HepG2 (cell line): Measurements from ENCODE around the gene PUM1. TPM values are rescaled to one million over a fixed set of nuclear protein-coding genes. Genes with fewer than 3 reads are reported as not detected.
A peak's percentile ranks its signal among the peaks of the same experiment; 100 is the strongest.

ENCODE experiments used
- ATAC-seq: fragments of 200-7000 bp; cut with Tn5 transposase; 3 replicates; pipeline ENCODE4 v1.9.1; 2020; ENCODE audit warnings: mild to moderate bottlenecking, moderate library complexity
- BruUV-seq: library from RNA; stranded (reverse); fragments of 400-500 nt; replicated peaks from 2 replicates; lab custom pipeline; 2021; lab: Mats Ljungman, UMichigan
- CTCF ChIA-PET: fragments of 300-600 bp; formaldehyde crosslinking; extraction: SDS; loops from one replicate; lab custom pipeline; 2021; ENCODE audit warnings: low total read pairs, inconsistent platforms, low intra/inter-chr PET ratio; lab: Yijun Ruan, JAX
- POLR2A ChIA-PET: fragments of 350-600 bp; sonication (Branson Sonifier 250); formaldehyde crosslinking; loops from one replicate; lab custom pipeline; 2020; ENCODE audit warnings: antibody characterized with exemption, inconsistent platforms; lab: Yijun Ruan, JAX
- DNase-seq: peaks from one replicate; pipeline ENCODE4 v3.0.0-alpha.2; 2015; ENCODE audit warnings: low spot score
- FAIRE-seq: peaks from 3 replicates; lab custom pipeline; 2011; peaks lifted over from hg19 to GRCh38; lab: Jason Lieb, UNC
- H2AFZ ChIP-seq: one replicate; pipeline ENCODE4 v1.6.1; 2011; ENCODE audit warnings: low read length, inconsistent platforms
- H3K27ac ChIP-seq: fragments of 300-600 bp; 3 replicates; pipeline ENCODE4 v1.8.0; 2011; ENCODE audit warnings: mixed run types, mild to moderate bottlenecking, mixed read lengths, low read length, inconsistent platforms; ENCODE audit not compliant: insufficient read depth; ENCODE audit errors: extremely low read length
- H3K27me3 ChIP-seq, 2 experiments: fragments of 200-600 bp in 1 of 2; 2 replicates in 1 of 2; 3 replicates in 1 of 2; pipeline versions ENCODE4 v1.6.0 to v1.8.0; 2011; ENCODE audit warnings: low read length in 2 of 2, mild to moderate bottlenecking in 2 of 2, moderate library complexity in 2 of 2, inconsistent platforms in 1 of 2; ENCODE audit not compliant: insufficient read depth in 2 of 2, control insufficient read depth in 1 of 2
- H3K36me3 ChIP-seq, 2 experiments: fragments of 200-600 bp in 1 of 2; replicated peaks in 1 of 2; 2 replicates in 1 of 2; 3 replicates in 1 of 2; pipeline versions ENCODE4 v1.5.1 to v1.8.0; 2011; ENCODE audit warnings: low read length in 2 of 2, inconsistent platforms in 1 of 2; ENCODE audit not compliant: insufficient read depth in 2 of 2, control insufficient read depth in 1 of 2
- H3K4me1 ChIP-seq: 2 replicates; pipeline ENCODE4 v1.5.1; 2012; ENCODE audit warnings: low read length, inconsistent platforms; ENCODE audit not compliant: insufficient read depth
- H3K4me2 ChIP-seq: 2 replicates; pipeline ENCODE4 v1.6.0; 2011; ENCODE audit warnings: low read depth, low read length, inconsistent platforms
- H3K4me3 ChIP-seq, 3 experiments: fragments of 200-600 bp in 1 of 3; sonication (generic), shearing (Covaris generic) in 1 of 3; replicated peaks in 1 of 3; 2 replicates each; pipeline ENCODE4 v1.5.1; 2011 to 2016; ENCODE audit warnings: low read length in 3 of 3, inconsistent platforms in 2 of 3, low read depth in 2 of 3, mild to moderate bottlenecking in 2 of 3, control low read depth in 1 of 3, mixed read lengths in 1 of 3; ENCODE audit not compliant: insufficient read depth in 1 of 3
- H3K79me2 ChIP-seq: one replicate; pipeline ENCODE4 v1.6.1; 2011; ENCODE audit warnings: low read length, inconsistent platforms; ENCODE audit not compliant: insufficient read depth
- H3K9ac ChIP-seq: 2 replicates; pipeline ENCODE4 v1.6.0; 2011; ENCODE audit warnings: mild to moderate bottlenecking, low read depth, low read length, inconsistent platforms; ENCODE audit not compliant: insufficient read depth
- H3K9me3 ChIP-seq: 2 replicates; pipeline ENCODE4 v1.5.1; 2012; ENCODE audit warnings: mild to moderate bottlenecking, low read length
- H4K20me1 ChIP-seq: 2 replicates; pipeline ENCODE4 v1.6.0; 2011; ENCODE audit warnings: inconsistent platforms, mild to moderate bottlenecking, low read length, moderate library complexity; ENCODE audit not compliant: insufficient read depth
- AKAP8 ChIP-seq: sonication (generic); formaldehyde crosslinking; IDR thresholded peaks from 2 replicates; pipeline ENCODE4 v1.5.1; 2020; ENCODE audit warnings: mild to moderate bottlenecking, missing genetic modification reagents
- ARHGAP35 ChIP-seq: sonication (generic); formaldehyde crosslinking; IDR thresholded peaks from 2 replicates; pipeline ENCODE4 v1.9.0; 2022; ENCODE audit warnings: mild to moderate bottlenecking, inconsistent platforms, moderate library complexity, missing genetic modification reagents, borderline replicate concordance
- CBX5 ChIP-seq: sonication (generic); formaldehyde crosslinking; IDR thresholded peaks from 2 replicates; pipeline ENCODE4 v1.4.0; 2020; ENCODE audit warnings: missing genetic modification reagents, borderline replicate concordance
- MAZ ChIP-seq, 2 experiments: sonication (generic) in 1 of 2; formaldehyde crosslinking in 1 of 2; IDR thresholded peaks; 2 replicates each; pipeline versions ENCODE4 v1.5.0 to v1.6.1; 2012 to 2020; ENCODE audit warnings: low read depth in 2 of 2, mild to moderate bottlenecking in 2 of 2, borderline replicate concordance in 1 of 2, improper control_type of control experiment in 1 of 2, low read length in 1 of 2, missing genetic modification reagents in 1 of 2, moderate library complexity in 1 of 2
- PHF20 ChIP-seq: sonication (generic); formaldehyde crosslinking; IDR thresholded peaks from 2 replicates; pipeline ENCODE4 v1.5.0; 2020; ENCODE audit warnings: mild to moderate bottlenecking, missing genetic modification reagents
- ZNF331 ChIP-seq: sonication (generic); formaldehyde crosslinking; IDR thresholded peaks from 2 replicates; pipeline ENCODE4 v1.4.0; 2020; ENCODE audit warnings: missing genetic modification reagents
- ZNF335 ChIP-seq: sonication (generic); formaldehyde crosslinking; IDR thresholded peaks from 2 replicates; pipeline ENCODE4 v1.4.0; 2020; ENCODE audit warnings: missing genetic modification reagents
- ZNF383 ChIP-seq: sonication (generic); formaldehyde crosslinking; IDR thresholded peaks from 2 replicates; pipeline ENCODE4 v1.4.0; 2020; ENCODE audit warnings: missing genetic modification reagents, mild to moderate bottlenecking, borderline replicate concordance
- ZNF557 ChIP-seq: sonication (generic); formaldehyde crosslinking; IDR thresholded peaks from 2 replicates; pipeline ENCODE4 v1.4.0; 2020; ENCODE audit warnings: missing genetic modification reagents
- ZNF598 ChIP-seq: sonication (generic); formaldehyde crosslinking; IDR thresholded peaks from 2 replicates; pipeline ENCODE4 v1.5.1; 2020; ENCODE audit warnings: mild to moderate bottlenecking, missing genetic modification reagents, borderline replicate concordance
- ZNF768 ChIP-seq: sonication (generic); formaldehyde crosslinking; IDR thresholded peaks from 2 replicates; pipeline ENCODE4 v1.4.0; 2020; ENCODE audit warnings: missing genetic modification reagents
- ZNF879 ChIP-seq: sonication (generic); formaldehyde crosslinking; IDR thresholded peaks from 2 replicates; pipeline ENCODE4 v1.8.1; 2023; ENCODE audit warnings: missing genetic modification reagents
- WGBS: methylation state at CpG from one replicate; pipeline ENCODE4 v1.1.6; 2017; ENCODE audit warnings: low lambda C conversion rate; 5-methylcytosine and 5-hydroxymethylcytosine counted together
- in situ Hi-C: cut with HindIII; loops from 2 replicates; pipeline ENCODE4 v1.10.0; 2017; ENCODE audit warnings: low pct_unique_long_range_greater_than_20kb; ENCODE audit not compliant: extremely low pct_ligation_motif_present
- intact Hi-C: fragments of 100-400 bp; cut with micrococcal nuclease; formaldehyde crosslinking; loops from one replicate; pipeline ENCODE4 v1.10.0; 2022; ENCODE audit not compliant: unreplicated experiment
- polyA plus RNA-seq, 8 experiments: library from polyadenylated mRNA; depleted of rRNA in 3 of 8; stranded (reverse) in 7 of 8; unstranded in 1 of 8; fragments of >200 nt; fragmentation: Illumina TruSeq in 4 of 8; extraction: Trizol in 4 of 8; gene quantifications; 2 replicates each; pipeline versions ENCODE4 v1.2.1 to v1.2.3, GENCODE V29; 2011 to 2016; ENCODE audit warnings: low read depth in 4 of 8, missing spikeins in 1 of 8, mixed read lengths in 1 of 8; ENCODE audit not compliant: insufficient read depth in 1 of 8
- total RNA-seq, 5 experiments: library from RNA; depleted of rRNA; stranded (reverse); fragments of >200 nt; fragmentation: Illumina TruSeq; extraction: Trizol; gene quantifications; 2 replicates each; pipeline ENCODE4 v1.2.3, GENCODE V29; 2016; ENCODE audit warnings: low read depth in 1 of 5
- TF ChIP-seq, protein P1 (sequence below): sonication (generic); formaldehyde crosslinking; IDR thresholded peaks from 2 replicates; pipeline ENCODE4 v1.9.0; 2022; ENCODE audit warnings: low read depth, missing genetic modification reagents
- TF ChIP-seq, protein P2 (sequence below): sonication (generic); formaldehyde crosslinking; conservative IDR thresholded peaks from 2 replicates; pipeline ENCODE4 v1.8.0; 2022; ENCODE audit warnings: mild to moderate bottlenecking, moderate library complexity, missing genetic modification reagents
- TF ChIP-seq, protein P3 (sequence below): sonication (generic); formaldehyde crosslinking; IDR thresholded peaks from 2 replicates; pipeline ENCODE4 v1.4.0; 2020; ENCODE audit warnings: missing genetic modification reagents
- TF ChIP-seq, protein P4 (sequence below): sonication (generic); formaldehyde crosslinking; IDR thresholded peaks from 2 replicates; pipeline ENCODE4 v1.5.0; 2020; ENCODE audit warnings: missing genetic modification reagents

The PUM1 gene
- total and polyA plus RNA-seq, 2 of the 13 experiments (the other 11 are each of a cell fraction or from before 2014, with no cell fraction given) = 64.7 to 91.0 TPM

DNA sequence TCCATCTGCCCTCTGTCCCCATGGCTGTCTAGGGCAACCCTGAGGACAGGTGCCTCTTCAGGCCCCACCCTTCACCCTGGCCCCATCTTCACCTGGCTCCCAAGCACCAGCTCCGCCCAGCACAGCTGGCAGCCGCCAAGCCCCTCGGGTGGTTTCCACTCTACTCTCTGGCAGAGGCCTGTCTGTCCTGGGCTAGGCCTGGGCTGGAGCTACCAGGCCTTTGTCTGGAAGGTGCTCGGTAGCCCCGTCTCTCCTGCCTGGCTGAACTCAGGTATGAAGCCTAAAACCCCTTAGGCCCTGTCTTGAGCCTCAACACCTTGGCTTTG lies 174.3 kb downstream of the PUM1 start (continued):
- TF ChIP-seq, protein P1, sequence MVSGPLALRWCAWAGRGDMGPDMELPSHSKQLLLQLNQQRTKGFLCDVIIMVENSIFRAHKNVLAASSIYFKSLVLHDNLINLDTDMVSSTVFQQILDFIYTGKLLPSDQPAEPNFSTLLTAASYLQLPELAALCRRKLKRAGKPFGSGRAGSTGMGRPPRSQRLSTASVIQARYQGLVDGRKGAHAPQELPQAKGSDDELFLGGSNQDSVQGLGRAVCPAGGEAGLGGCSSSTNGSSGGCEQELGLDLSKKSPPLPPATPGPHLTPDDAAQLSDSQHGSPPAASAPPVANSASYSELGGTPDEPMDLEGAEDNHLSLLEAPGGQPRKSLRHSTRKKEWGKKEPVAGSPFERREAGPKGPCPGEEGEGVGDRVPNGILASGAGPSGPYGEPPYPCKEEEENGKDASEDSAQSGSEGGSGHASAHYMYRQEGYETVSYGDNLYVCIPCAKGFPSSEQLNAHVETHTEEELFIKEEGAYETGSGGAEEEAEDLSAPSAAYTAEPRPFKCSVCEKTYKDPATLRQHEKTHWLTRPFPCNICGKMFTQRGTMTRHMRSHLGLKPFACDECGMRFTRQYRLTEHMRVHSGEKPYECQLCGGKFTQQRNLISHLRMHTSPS (CRISPR knock-in tag) = no peak
- TF ChIP-seq, protein P2, sequence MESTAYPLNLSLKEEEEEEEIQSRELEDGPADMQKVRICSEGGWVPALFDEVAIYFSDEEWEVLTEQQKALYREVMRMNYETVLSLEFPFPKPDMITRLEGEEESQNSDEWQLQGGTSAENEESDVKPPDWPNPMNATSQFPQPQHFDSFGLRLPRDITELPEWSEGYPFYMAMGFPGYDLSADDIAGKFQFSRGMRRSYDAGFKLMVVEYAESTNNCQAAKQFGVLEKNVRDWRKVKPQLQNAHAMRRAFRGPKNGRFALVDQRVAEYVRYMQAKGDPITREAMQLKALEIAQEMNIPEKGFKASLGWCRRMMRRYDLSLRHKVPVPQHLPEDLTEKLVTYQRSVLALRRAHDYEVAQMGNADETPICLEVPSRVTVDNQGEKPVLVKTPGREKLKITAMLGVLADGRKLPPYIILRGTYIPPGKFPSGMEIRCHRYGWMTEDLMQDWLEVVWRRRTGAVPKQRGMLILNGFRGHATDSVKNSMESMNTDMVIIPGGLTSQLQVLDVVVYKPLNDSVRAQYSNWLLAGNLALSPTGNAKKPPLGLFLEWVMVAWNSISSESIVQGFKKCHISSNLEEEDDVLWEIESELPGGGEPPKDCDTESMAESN (CRISPR knock-in tag) = no peak
- TF ChIP-seq, all 625 proteins: peak for 1

DNA sequence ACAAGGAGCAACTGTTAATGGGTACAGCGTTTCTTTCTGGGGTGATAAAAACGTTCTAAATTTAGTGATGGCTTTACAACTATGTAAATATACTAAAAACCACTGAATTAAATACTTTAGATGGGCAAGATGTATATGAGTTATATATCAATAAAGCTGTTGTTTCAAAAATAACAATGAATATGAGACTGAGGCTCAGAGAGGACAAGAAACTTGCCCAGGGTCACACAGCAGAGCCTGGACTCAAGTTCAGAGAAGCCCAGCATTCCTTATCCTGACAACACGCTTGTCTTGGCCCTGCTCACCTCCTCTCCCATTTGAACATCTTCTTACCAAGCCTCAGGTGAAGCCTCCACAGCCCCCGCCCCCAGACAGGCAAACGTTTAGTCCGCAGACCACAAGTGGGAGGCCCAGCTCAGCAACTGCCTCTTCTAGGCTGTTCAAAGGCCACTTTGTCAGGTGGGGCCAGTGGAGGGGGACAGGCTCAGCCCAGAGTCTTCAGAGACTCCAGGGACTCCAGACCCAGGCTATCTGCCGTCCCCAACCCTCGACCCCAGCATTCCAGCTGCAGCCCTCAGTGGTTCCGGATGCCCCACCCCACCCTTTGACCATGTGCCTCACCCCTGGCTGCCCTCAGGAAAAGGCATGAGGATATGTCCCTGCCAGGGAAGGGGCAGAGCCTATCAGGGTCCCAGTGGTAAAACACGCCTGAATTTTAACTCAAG lies 174.9 kb downstream of the PUM1 start:
- H3K36me3 ChIP-seq = no peaks in the 10 kb centered on the region
- H3K9me3 ChIP-seq = no peaks in the 10 kb centered on the region
- H3K79me2 ChIP-seq = no peaks in the 10 kb centered on the region
- H3K4me3 ChIP-seq = no peak overlapping the region
- H3K27ac ChIP-seq = no peak overlapping the region
- intact Hi-C loops (no loop called here), in situ Hi-C loops (no loop called here)
- H4K20me1 ChIP-seq = no peaks in the 10 kb centered on the region
- H3K27me3 ChIP-seq = peaks cover 0 to 2% of the 10 kb centered on the region in 2 experiments; a peak in 2 of 5 replicates
- ChIA-PET CTCF (no interaction called here), POLR2A (no interaction called here)
- peaks cover 27% of the 10 kb centered on the region for H3K4me1 ChIP-seq
- no peak overlapping the region for H3K9ac ChIP-seq
- no peak overlapping the region for H2AFZ ChIP-seq
- BruUV-seq = no TSS peak
- WGBS = 23% methylated on average over 3 of the region's 10 CpGs
- FAIRE-seq (no peak), DNase-seq (no peak), ATAC-seq (no peak)
- no peak overlapping the region for H3K4me2 ChIP-seq
- TF ChIP-seq MAZ (IDR thresholded peaks at IDR 0.05; ENCODE audit: borderline replicate concordance, low read depth, low read length) (no peak), MAZ (CRISPR knock-in tag; IDR thresholded peaks at IDR 0.05; ENCODE audit: low read depth) (no peak), ZNF383 (CRISPR knock-in tag) (no peak), PHF20 (CRISPR knock-in tag) (no peak), ARHGAP35 (CRISPR knock-in tag) (no peak), ZNF879 (CRISPR knock-in tag) (no peak), AKAP8 (CRISPR knock-in tag) (no peak), CBX5 (CRISPR knock-in tag) (no peak), ZNF331 (peak; percentile 72; the same call in 1 of the 2 replicates), ZNF598 (CRISPR knock-in tag) (no peak), ZNF335 (no peak), ZNF557 (CRISPR knock-in tag) (no peak), ZNF768 (CRISPR knock-in tag) (peak; percentile 87)
- TF ChIP-seq, protein P3, sequence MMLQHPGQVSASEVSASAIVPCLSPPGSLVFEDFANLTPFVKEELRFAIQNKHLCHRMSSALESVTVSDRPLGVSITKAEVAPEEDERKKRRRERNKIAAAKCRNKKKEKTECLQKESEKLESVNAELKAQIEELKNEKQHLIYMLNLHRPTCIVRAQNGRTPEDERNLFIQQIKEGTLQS = no peak
- TF ChIP-seq, protein P4, sequence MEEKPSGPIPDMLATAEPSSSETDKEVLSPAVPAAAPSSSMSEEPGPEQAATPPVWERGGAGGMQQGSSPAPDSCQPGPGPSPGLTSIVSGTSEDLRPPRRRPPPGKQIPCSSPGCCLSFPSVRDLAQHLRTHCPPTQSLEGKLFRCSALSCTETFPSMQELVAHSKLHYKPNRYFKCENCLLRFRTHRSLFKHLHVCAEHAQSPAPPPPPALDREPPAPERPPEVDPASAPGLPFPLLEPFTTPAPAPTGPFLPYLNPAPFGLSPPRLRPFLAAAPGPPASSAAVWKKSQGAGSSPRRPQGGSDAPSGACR (CRISPR knock-in tag) = no peak
